Measurements from ENCODE around the gene P2RY2. TPM values are rescaled to one million over a fixed set of nuclear protein-coding genes. Genes with fewer than 3 reads are reported as not detected.

Gene P2RY2
- total and polyA plus RNA-seq, 9 of the 15 experiments (the other 6 are each of a cell fraction or from before 2014, with no cell fraction given) = not detected

GRCh38 chr11:73182824-73183321 is 35.2 kb upstream of the P2RY2 start (continued):
- TF ChIP-seq CXXC5 (CRISPR knock-in tag; IDR thresholded peaks at IDR 0.05) = peak; percentile 34; the same call in 1 of the 2 replicates
- no peak for TF ChIP-seq CHCHD3 (CRISPR knock-in tag; IDR thresholded peaks at IDR 0.05)
- no peak for TF ChIP-seq NBN (IDR thresholded peaks at IDR 0.05; ENCODE audit: low read depth)
- no peak for TF ChIP-seq ZNF280A (IDR thresholded peaks at IDR 0.05; ENCODE audit: low read depth, partially characterized antibody)
- peak; percentile 55 for TF ChIP-seq ZFX (CRISPR knock-in tag; IDR thresholded peaks at IDR 0.05)
- TF ChIP-seq ETS1 (conservative IDR thresholded peaks at IDR 0.05; ENCODE audit: control insufficient read depth, low read depth, low read length) = no peak
- TF ChIP-seq ZEB2 (IDR thresholded peaks at IDR 0.05) = peak; percentile 56
- no peak for TF ChIP-seq ATF3 (IDR thresholded peaks at IDR 0.05)
- no peak for TF ChIP-seq ATF3 (CRISPR knock-in tag; conservative IDR thresholded peaks at IDR 0.05)
- no peak for TF ChIP-seq PPARD (CRISPR knock-in tag; IDR thresholded peaks at IDR 0.05)
- no peak for TF ChIP-seq ZNF398 (CRISPR knock-in tag; IDR thresholded peaks at IDR 0.05)
- TF ChIP-seq KLF1 (tag; IDR thresholded peaks at IDR 0.05) = peak; percentile 87
- no peak for TF ChIP-seq BRD9 (IDR thresholded peaks at IDR 0.05; ENCODE audit: low read depth, partially characterized antibody)
- TF ChIP-seq CREM (IDR thresholded peaks at IDR 0.05; ENCODE audit: low read depth) = peak; percentile 32
- no peak for TF ChIP-seq ZNF766 (CRISPR knock-in tag; conservative IDR thresholded peaks at IDR 0.05)
- no peak for TF ChIP-seq ZNF79 (CRISPR knock-in tag; IDR thresholded peaks at IDR 0.05; ENCODE audit: low read depth)
- no peak for TF ChIP-seq HNRNPLL (IDR thresholded peaks at IDR 0.05; ENCODE audit: low read depth, low read length, poor library complexity, severe bottlenecking)
- TF ChIP-seq ATF1 (CRISPR knock-in tag; IDR thresholded peaks at IDR 0.05) = no peak
- TF ChIP-seq ATF1 (tag; IDR thresholded peaks at IDR 0.05) = peak; percentile 14; the same call in 1 of the 2 replicates
- no peak for TF ChIP-seq THAP12 (CRISPR knock-in tag; IDR thresholded peaks at IDR 0.05)
- no peak for TF ChIP-seq TAF7 (tag; IDR thresholded peaks at IDR 0.05)

All from K562 (cell line).